Body of pancreas (tissue), 4 donors: ENCODE results near the gene ATAD3C.

Experiments
- POLR2A ChIP-seq, 3 donors: fragments of 450-650 bp; IDR thresholded peaks; one replicate each; pipeline ENCODE4 v1.6.1; 2016; ENCODE audit warnings: antibody characterized with exemption in 3 of 3, mild to moderate bottlenecking in 2 of 3
- TF ChIP-seq, protein P1 (sequence below), 7 experiments: fragments of 450-650 bp in 4 of 7; fragments of 200-600 bp in 3 of 7; sonication (generic) in 3 of 7; IDR thresholded peaks; one replicate each; pipeline ENCODE4 v1.5.1; 2016 to 2019; ENCODE audit warnings: antibody characterized with exemption in 7 of 7

DNA sequence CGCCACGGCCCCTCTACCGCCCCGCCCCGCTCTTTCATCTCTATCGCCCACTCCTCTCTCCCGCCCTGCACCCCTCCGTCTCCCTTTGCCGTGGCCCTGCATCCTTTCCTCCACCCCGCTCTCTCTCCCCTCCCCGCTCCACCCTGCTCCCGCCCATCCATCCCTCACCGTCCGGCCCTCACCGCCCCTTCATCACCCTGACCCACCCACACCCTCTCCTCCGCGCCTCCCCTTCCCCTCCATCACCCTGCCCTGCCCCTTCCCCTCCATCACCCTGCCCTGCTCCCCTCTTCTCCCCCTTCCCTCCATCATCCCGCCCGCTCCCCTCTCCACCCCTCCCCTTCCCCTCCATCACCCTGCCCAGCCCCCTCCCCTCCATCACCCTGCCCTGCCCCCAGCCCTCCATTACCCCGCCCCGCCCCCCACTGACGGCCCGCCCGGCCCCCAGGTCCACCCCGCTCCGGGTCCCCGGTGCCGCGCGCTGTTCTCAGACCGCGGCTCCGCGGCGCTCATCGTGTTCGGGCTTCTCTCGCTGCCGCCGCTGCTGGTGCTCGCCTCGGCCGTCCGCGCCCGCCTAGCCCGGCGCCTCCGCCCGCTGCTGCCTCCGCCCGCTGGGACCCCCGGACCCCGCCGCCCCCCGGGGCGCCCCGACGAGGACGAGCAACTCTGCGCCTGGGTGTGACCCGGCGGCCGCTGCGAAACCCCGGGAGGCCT is 22.2 kb upstream of the ATAD3C start:
- no peak for TF ChIP-seq POLR2A (IDR thresholded peaks at IDR 0.05)
- TF ChIP-seq, protein P1, sequence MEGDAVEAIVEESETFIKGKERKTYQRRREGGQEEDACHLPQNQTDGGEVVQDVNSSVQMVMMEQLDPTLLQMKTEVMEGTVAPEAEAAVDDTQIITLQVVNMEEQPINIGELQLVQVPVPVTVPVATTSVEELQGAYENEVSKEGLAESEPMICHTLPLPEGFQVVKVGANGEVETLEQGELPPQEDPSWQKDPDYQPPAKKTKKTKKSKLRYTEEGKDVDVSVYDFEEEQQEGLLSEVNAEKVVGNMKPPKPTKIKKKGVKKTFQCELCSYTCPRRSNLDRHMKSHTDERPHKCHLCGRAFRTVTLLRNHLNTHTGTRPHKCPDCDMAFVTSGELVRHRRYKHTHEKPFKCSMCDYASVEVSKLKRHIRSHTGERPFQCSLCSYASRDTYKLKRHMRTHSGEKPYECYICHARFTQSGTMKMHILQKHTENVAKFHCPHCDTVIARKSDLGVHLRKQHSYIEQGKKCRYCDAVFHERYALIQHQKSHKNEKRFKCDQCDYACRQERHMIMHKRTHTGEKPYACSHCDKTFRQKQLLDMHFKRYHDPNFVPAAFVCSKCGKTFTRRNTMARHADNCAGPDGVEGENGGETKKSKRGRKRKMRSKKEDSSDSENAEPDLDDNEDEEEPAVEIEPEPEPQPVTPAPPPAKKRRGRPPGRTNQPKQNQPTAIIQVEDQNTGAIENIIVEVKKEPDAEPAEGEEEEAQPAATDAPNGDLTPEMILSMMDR (IDR thresholded peaks at IDR 0.05): no peak
